ENCODE data around the gene TWIST2.

DNA sequence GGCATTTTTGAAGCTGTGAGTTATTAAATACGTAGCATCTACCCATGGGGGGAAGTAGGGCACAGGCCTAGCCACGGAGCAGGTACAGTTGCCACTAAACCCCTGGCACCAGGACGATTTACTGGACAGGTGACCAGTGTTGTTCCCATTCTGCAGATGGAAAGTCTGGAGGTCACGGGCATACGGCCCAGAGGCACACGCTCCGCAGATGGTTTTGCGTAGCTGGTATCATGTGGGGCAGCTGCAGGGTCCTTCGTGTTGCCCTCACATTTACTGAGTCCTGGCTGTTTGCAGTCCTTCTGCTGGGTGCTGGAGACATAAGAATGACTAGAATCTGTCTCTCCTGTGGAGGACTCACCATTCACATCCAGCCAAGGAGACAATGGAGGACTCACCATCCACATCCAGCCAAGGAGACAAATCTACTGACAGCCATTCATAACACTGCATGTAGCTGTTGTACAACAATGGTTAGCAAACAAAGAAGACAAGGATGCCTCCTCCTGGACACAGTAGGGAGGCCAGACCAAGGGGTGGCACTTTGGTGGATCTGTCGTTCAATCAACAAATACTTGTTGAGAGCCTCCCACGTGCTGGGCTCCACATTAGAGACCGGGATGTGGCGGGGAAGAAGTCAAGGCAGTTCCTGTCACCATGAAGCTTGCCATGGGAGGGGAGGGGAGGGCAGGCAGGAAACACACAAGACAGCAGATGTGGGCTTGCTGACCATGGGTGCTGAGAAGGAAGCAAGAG is 24.9 kb downstream of the TWIST2 start:
- TF ChIP-seq, protein P1, sequence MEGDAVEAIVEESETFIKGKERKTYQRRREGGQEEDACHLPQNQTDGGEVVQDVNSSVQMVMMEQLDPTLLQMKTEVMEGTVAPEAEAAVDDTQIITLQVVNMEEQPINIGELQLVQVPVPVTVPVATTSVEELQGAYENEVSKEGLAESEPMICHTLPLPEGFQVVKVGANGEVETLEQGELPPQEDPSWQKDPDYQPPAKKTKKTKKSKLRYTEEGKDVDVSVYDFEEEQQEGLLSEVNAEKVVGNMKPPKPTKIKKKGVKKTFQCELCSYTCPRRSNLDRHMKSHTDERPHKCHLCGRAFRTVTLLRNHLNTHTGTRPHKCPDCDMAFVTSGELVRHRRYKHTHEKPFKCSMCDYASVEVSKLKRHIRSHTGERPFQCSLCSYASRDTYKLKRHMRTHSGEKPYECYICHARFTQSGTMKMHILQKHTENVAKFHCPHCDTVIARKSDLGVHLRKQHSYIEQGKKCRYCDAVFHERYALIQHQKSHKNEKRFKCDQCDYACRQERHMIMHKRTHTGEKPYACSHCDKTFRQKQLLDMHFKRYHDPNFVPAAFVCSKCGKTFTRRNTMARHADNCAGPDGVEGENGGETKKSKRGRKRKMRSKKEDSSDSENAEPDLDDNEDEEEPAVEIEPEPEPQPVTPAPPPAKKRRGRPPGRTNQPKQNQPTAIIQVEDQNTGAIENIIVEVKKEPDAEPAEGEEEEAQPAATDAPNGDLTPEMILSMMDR (IDR thresholded peaks at IDR 0.05; ENCODE audit: low read length): no peak
- no peak for TF ChIP-seq EZH2 (IDR thresholded peaks at IDR 0.05; ENCODE audit: borderline replicate concordance, low read length)

Data from OCI-LY1 (cell line).